ENCODE data around the gene HRH2. TPM values are rescaled to one million over a fixed set of nuclear protein-coding genes. Genes with fewer than 3 reads are reported as not detected.

Gene HRH2
- total RNA-seq, 2 experiments from 2014 or later = 8.7 to 10.0 TPM

DNA sequence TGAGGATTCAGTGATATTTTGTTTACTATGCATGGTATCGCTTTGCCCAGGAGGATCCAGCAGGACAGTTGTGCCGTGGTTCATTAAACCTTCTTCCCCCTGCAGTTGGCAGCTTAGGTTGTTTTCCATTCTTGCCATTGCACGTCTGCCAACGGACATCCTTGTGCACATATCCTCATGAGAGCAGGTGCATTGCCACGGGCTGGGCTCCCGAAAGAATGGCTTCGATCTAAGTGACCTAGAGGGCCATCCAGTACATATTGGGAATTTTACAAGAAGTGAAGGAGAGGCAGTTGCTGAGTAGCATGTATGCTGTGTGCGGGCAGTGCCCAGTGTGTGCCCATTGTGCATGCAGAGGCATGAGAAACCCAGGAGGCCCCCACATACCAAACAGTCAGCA lies 22.1 kb downstream of the HRH2 start:
- CTCF ChIA-PET = no interaction called here
- no peaks in the 10 kb centered on the region for H3K9me3 Mint-ChIP-seq
- DNase-seq = no peak
- peaks cover 55% of the 10 kb centered on the region for H3K4me1 Mint-ChIP-seq (ENCODE audit: low read depth)
- H3K4me3 Mint-ChIP-seq = no peak overlapping the region
- H3K27ac Mint-ChIP-seq = no peak overlapping the region
- H3K36me3 Mint-ChIP-seq (ENCODE audit: low read depth) = peaks cover 9% of the 10 kb centered on the region
- no peaks in the 10 kb centered on the region for H3K27me3 Mint-ChIP-seq (ENCODE audit: low read depth)
- intact Hi-C loops (cut with micrococcal nuclease) = no loop called here

DNA sequence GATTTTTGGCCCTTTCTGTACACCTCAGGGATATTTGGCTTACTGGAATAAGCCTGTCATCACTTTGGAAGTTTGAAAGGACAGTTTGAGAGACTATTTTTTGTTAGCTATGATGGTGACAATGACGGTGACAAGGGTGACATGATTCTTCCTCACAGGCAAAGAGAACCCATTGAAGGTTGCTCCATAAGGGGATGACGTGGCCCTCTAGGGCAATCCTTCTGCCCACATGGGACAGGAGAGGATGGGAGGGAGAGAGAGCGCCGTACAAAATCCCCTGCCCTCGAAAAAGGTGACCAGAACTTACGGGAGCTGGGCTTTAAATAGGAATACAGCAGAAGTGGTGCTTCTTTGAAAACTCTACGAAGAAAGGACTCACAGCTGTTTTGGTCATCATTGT lies 22.6 kb downstream of the HRH2 start:
- H3K36me3 Mint-ChIP-seq (ENCODE audit: low read depth) = peaks cover 10% of the 10 kb centered on the region
- H3K4me3 Mint-ChIP-seq = no peak overlapping the region
- no peaks in the 10 kb centered on the region for H3K9me3 Mint-ChIP-seq
- no peak for DNase-seq
- CTCF ChIA-PET = interaction anchor here (1.1 to 1.2 kb wide), 2 partner anchors 16 to 117 kb away, joined by 3 to 5 read pairs; no protein-coding TSS in a partner anchor
- no peaks in the 10 kb centered on the region for H3K27me3 Mint-ChIP-seq (ENCODE audit: low read depth)
- intact Hi-C loops (cut with micrococcal nuclease) = no loop called here
- H3K27ac Mint-ChIP-seq = no peak overlapping the region
- H3K4me1 Mint-ChIP-seq (ENCODE audit: low read depth) = peaks cover 55% of the 10 kb centered on the region

DNA sequence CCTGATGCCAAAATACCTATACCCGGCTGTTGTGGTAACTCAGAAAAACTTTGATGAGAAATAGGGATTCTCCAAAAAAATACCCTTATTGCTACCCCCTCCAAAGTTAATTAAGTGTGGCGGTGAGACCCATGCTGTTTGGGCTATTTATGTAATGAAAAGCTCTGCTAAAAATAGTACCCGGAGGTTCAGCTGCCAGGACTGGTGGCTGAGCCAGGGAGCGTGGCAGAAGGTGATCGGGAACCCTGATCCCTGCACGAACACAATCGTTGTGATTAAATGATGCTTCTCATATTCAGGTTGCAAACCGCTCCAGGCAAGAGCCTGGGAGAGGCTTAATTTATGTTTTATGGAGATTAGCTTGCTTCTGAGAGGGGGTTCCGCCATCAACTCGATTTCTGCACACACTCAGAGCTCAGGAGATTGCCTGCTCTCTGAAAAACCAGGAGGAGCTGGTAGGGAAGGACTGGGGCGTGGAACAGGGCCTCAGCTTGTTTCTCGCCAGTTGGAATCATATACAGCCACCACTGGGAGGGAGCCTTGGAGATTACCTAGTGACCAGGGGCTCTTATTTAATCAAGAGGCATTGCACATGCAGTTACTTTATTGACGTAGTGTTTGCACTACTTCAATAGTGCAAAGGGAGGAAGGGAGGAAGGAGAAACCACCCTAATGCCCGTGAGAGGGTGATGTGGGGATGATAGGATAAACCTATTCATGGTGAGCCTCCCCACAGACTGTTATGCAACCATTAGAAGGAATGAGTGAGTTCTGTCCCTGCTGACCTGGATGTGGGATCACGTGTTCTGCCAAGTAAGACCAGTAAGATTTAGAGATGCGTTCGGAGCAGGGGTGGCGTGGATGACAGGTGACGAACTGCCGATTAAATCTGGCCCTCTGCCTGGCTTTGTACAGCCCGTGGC lies 23.4 kb downstream of the HRH2 start:
- Mint-ChIP-seq H3K27me3 (ENCODE audit: low read depth) (no peaks in the 10 kb centered on the region), H3K4me3 (no peak overlapping the region), H3K4me1 (ENCODE audit: low read depth) (peaks cover 47% of the 10 kb centered on the region), H3K27ac (no peak overlapping the region), H3K9me3 (no peaks in the 10 kb centered on the region), H3K36me3 (ENCODE audit: low read depth) (peaks cover 13% of the 10 kb centered on the region)
- no peak for DNase-seq
- CTCF ChIA-PET = interaction anchor here (0.7 to 1.2 kb wide), 3 partner anchors 15 to 116 kb away, joined by 3 to 5 read pairs (median 3); no protein-coding TSS in a partner anchor
- intact Hi-C loops (cut with micrococcal nuclease) = no loop called here

DNA sequence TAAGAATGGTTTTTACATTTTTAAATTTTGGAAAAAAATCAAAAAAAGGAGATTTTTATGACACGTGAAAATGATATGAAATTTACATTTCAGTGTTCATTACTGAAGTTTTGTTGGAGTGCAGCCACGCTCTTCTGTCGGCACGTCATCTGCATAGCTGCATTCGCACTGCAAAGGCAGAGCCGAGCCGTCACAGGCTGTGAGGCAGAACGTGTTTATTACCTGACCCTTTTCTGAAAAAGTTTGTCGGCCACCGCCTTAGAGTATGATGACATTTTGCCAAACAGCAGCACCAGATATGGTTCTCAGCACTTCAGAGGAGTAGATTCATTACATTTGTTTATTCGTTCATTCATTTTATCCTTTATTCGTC lies 24.1 kb downstream of the HRH2 start:
- no peak for DNase-seq
- H3K27ac Mint-ChIP-seq = no peak overlapping the region
- no peaks in the 10 kb centered on the region for H3K9me3 Mint-ChIP-seq
- peaks cover 13% of the 10 kb centered on the region for H3K36me3 Mint-ChIP-seq (ENCODE audit: low read depth)
- CTCF ChIA-PET = interaction anchor here (0.7 kb wide), 1 partner anchor 16 kb away, joined by 3 read pairs; no protein-coding TSS in a partner anchor
- no peaks in the 10 kb centered on the region for H3K27me3 Mint-ChIP-seq (ENCODE audit: low read depth)
- H3K4me3 Mint-ChIP-seq = no peak overlapping the region
- intact Hi-C loops (cut with micrococcal nuclease) = no loop called here
- H3K4me1 Mint-ChIP-seq (ENCODE audit: low read depth) = peaks cover 42% of the 10 kb centered on the region

DNA sequence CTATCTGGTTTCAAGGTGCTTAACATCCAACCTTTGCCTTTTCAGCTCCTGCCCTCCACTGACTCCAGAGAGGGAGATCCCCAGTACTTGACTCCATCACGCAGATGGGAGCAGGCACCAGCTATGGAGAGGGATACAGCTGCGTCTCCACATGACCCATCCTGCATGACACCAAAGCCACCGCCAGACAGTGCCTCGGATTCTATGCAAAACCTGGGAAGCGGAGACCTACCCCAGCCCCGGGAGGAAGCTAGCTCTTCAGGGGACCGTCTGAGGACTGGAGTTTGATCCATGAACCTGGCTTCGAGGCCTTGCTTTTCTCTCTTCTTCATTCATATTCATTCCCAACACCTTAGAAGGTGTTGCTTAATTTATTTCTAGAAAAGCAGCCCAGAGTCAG lies 24.8 kb downstream of the HRH2 start:
- CTCF ChIA-PET = interaction anchor here (0.6 kb wide), 2 partner anchors 36 to 47 kb away, joined by 3 read pairs; no protein-coding TSS in a partner anchor
- Mint-ChIP-seq H3K36me3 (ENCODE audit: low read depth) (peaks cover 13% of the 10 kb centered on the region), H3K27ac (no peak overlapping the region), H3K4me1 (ENCODE audit: low read depth) (peaks cover 35% of the 10 kb centered on the region), H3K9me3 (no peaks in the 10 kb centered on the region), H3K4me3 (no peak overlapping the region), H3K27me3 (ENCODE audit: low read depth) (no peaks in the 10 kb centered on the region)
- intact Hi-C loops (cut with micrococcal nuclease) = no loop called here
- DNase-seq = no peak

DNA sequence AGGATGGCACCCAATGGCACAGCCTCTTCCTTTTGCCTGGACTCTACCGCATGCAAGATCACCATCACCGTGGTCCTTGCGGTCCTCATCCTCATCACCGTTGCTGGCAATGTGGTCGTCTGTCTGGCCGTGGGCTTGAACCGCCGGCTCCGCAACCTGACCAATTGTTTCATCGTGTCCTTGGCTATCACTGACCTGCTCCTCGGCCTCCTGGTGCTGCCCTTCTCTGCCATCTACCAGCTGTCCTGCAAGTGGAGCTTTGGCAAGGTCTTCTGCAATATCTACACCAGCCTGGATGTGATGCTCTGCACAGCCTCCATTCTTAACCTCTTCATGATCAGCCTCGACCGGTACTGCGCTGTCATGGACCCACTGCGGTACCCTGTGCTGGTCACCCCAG lies 25.4 kb downstream of the HRH2 start:
- DNase-seq = no peak
- intact Hi-C loops (cut with micrococcal nuclease) = no loop called here
- peaks cover 13% of the 10 kb centered on the region for H3K36me3 Mint-ChIP-seq (ENCODE audit: low read depth)
- no peak overlapping the region for H3K4me3 Mint-ChIP-seq
- H3K9me3 Mint-ChIP-seq = no peaks in the 10 kb centered on the region
- H3K27me3 Mint-ChIP-seq (ENCODE audit: low read depth) = no peaks in the 10 kb centered on the region
- CTCF ChIA-PET = interaction anchor here (0.6 to 1.2 kb wide), 4 partner anchors 11 to 47 kb away, joined by 3 read pairs; no protein-coding TSS in a partner anchor
- H3K27ac Mint-ChIP-seq = no peak overlapping the region
- H3K4me1 Mint-ChIP-seq (ENCODE audit: low read depth) = peaks cover 33% of the 10 kb centered on the region

DNA sequence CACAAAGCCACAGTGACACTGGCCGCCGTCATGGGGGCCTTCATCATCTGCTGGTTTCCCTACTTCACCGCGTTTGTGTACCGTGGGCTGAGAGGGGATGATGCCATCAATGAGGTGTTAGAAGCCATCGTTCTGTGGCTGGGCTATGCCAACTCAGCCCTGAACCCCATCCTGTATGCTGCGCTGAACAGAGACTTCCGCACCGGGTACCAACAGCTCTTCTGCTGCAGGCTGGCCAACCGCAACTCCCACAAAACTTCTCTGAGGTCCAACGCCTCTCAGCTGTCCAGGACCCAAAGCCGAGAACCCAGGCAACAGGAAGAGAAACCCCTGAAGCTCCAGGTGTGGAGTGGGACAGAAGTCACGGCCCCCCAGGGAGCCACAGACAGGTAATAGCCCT lies 26.1 kb downstream of the HRH2 start:
- H3K27me3 Mint-ChIP-seq (ENCODE audit: low read depth) = no peaks in the 10 kb centered on the region

DNA sequence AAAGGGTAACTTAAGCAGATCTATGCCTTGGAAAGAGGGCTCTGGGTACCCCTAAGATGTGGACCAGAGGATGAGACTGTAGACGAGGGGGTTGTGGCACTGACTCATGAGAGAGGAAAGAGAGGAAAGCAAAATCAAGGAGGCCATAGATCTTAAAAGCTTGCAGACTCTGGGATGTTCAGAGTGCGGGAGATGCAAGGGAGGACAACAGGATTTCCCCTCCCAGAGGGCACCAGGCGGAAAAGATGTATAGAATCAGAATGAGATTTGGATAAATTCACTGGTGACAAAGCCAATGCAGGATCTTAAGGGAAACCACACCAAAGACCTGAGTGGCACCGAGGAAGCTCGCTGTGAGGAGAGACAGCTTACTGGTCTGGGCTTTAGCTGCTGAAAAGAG lies 27.1 kb downstream of the HRH2 start:
- Mint-ChIP-seq H3K9me3 (no peaks in the 10 kb centered on the region), H3K36me3 (ENCODE audit: low read depth) (peaks cover 13% of the 10 kb centered on the region), H3K4me3 (no peak overlapping the region), H3K4me1 (ENCODE audit: low read depth) (peaks cover 37% of the 10 kb centered on the region), H3K27ac (no peak overlapping the region), H3K27me3 (ENCODE audit: low read depth) (no peaks in the 10 kb centered on the region)
- no peak for DNase-seq
- intact Hi-C loops (cut with micrococcal nuclease) = no loop called here
- CTCF ChIA-PET = interaction anchor here (0.5 to 1.8 kb wide), 6 partner anchors 11 to 151 kb away, joined by 3 to 6 read pairs (median 4); no protein-coding TSS in a partner anchor

More for the DNA sequence above, 26.1 kb downstream of the HRH2 start:
- no peak overlapping the region for H3K4me3 Mint-ChIP-seq
- intact Hi-C loops (cut with micrococcal nuclease) = no loop called here
- H3K27ac Mint-ChIP-seq = no peak overlapping the region
- H3K4me1 Mint-ChIP-seq (ENCODE audit: low read depth) = peaks cover 34% of the 10 kb centered on the region
- H3K9me3 Mint-ChIP-seq = no peaks in the 10 kb centered on the region
- DNase-seq = no peak
- H3K36me3 Mint-ChIP-seq (ENCODE audit: low read depth) = peaks cover 13% of the 10 kb centered on the region
- CTCF ChIA-PET = interaction anchor here (0.6 to 1.2 kb wide), 5 partner anchors 10 to 30 kb away, joined by 3 read pairs; no protein-coding TSS in a partner anchor

DNA sequence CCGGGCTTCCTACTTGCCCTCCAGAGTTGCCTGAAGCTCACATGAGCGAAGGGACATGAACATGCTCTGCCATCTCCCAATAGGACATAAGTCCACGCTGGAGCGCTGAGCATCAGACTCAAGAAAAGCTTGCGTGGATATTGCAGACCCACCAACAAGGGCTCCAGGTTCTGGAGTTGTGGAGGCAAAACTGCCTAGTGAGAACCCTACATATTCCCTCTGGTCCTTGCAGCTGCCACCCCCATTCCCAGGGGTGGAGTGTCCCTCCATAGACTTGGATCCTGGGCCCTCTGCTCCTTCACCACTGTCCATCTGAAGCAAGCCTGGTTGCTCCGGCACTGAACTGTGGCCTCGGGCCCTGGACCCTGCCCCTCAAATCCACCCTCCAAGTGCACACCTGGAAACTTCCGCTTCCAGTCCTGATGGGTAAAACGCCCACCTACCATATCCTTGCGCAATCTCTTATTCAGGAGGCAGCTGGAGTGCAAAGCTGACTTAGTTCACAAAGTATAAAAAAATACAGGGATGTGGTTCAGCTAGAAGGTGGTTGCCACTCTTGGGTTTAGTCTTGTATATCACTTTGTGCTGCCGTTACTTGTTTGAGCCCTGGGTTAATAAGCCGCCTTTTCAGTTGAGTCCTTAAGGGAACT lies 28.0 kb downstream of the HRH2 start:
- intact Hi-C loops (cut with micrococcal nuclease) = no loop called here
- Mint-ChIP-seq H3K27ac (no peak overlapping the region), H3K36me3 (ENCODE audit: low read depth) (peaks cover 13% of the 10 kb centered on the region), H3K4me3 (no peak overlapping the region), H3K27me3 (ENCODE audit: low read depth) (no peaks in the 10 kb centered on the region), H3K4me1 (ENCODE audit: low read depth) (peaks cover 42% of the 10 kb centered on the region), H3K9me3 (no peaks in the 10 kb centered on the region)
- CTCF ChIA-PET = interaction anchor here (0.7 to 1.8 kb wide), 4 partner anchors 10 to 152 kb away, joined by 3 to 6 read pairs (median 5); no protein-coding TSS in a partner anchor
- no peak for DNase-seq

DNA sequence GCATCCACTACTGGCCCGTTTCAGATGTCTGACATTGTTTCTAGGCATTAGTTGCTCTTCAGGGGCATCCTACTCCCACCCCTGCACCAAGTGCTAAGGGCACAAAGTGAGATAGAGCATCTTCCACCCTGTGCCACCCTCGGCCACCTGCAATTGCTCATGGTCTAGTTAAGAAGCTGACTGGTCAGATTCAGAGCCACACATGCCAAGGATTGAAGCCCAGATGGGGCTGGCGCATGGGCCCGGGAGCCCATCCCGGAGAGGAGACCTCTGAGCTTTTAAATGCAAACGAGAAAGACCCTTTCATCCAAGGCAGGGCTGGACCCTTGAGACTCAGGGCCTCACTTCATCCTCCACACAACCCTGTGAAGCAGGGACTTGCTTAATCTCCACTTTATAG lies 28.5 kb downstream of the HRH2 start:
- CTCF ChIA-PET = interaction anchor here (1.8 kb wide), 2 partner anchors 32 to 152 kb away, joined by 6 to 7 read pairs; no protein-coding TSS in a partner anchor
- no peak overlapping the region for H3K4me3 Mint-ChIP-seq
- no peak for DNase-seq
- no peaks in the 10 kb centered on the region for H3K9me3 Mint-ChIP-seq
- no peaks in the 10 kb centered on the region for H3K27me3 Mint-ChIP-seq (ENCODE audit: low read depth)
- H3K4me1 Mint-ChIP-seq (ENCODE audit: low read depth) = peaks cover 45% of the 10 kb centered on the region
- H3K27ac Mint-ChIP-seq = no peak overlapping the region
- peaks cover 13% of the 10 kb centered on the region for H3K36me3 Mint-ChIP-seq (ENCODE audit: low read depth)
- intact Hi-C loops (cut with micrococcal nuclease) = no loop called here

DNA sequence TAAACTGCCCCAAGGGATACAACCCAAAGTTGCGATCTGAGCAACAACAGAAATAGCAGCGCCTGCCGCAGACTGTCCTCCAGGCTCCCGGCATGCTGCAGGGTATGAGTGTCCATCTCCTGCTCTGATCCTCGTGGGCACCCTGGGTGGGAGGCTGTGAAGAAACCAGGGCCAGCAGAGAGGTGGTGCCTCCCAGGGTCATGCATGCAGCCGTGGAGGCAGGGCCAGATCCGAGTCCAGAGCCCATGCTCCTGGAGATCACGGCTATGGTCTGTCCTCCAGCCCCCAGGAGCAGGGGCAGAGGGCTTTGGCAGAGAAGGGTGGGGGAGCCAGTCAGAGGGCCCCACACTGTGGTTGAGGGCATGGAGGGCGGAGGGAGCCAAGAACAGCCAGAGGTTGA lies 29.0 kb downstream of the HRH2 start:
- DNase-seq = no peak
- CTCF ChIA-PET = interaction anchor here (1.8 kb wide), 2 partner anchors 32 to 153 kb away, joined by 6 to 7 read pairs; no protein-coding TSS in a partner anchor
- peaks cover 13% of the 10 kb centered on the region for H3K36me3 Mint-ChIP-seq (ENCODE audit: low read depth)
- H3K4me1 Mint-ChIP-seq (ENCODE audit: low read depth) = peaks cover 44% of the 10 kb centered on the region
- H3K9me3 Mint-ChIP-seq = no peaks in the 10 kb centered on the region
- intact Hi-C loops (cut with micrococcal nuclease) = no loop called here
- no peaks in the 10 kb centered on the region for H3K27me3 Mint-ChIP-seq (ENCODE audit: low read depth)
- H3K4me3 Mint-ChIP-seq = no peak overlapping the region
- no peak overlapping the region for H3K27ac Mint-ChIP-seq

DNA sequence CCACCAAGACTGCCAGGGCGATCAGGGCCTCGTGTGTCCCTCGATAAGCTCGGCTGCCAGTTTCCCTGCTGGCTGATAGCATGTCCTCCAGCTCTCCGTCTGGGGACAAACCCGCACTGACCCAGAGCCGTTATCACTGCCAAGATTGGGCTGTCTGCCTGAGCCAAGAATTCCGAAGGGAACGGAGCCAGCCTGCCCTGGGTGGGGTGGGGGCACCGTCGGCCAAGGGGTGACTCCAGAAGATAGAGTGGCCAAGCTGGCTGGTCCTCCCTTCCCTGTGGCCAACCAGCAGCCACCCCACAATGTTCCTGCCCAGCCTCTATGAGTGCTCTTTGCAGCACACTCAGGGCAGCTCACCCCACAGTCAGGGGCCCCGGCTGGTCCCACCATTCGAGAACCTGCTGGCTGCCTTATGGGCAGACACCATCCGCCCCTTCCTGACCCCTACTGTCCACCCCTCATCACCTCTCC lies 29.4 kb downstream of the HRH2 start:
- no peak overlapping the region for H3K4me3 Mint-ChIP-seq
- intact Hi-C loops (cut with micrococcal nuclease) = no loop called here
- no peak overlapping the region for H3K27ac Mint-ChIP-seq
- no peaks in the 10 kb centered on the region for H3K9me3 Mint-ChIP-seq
- peaks cover 13% of the 10 kb centered on the region for H3K36me3 Mint-ChIP-seq (ENCODE audit: low read depth)
- CTCF ChIA-PET = interaction anchor here (1.2 to 1.8 kb wide), 2 partner anchors 31 to 153 kb away, joined by 5 to 7 read pairs; no protein-coding TSS in a partner anchor
- H3K4me1 Mint-ChIP-seq (ENCODE audit: low read depth) = peaks cover 44% of the 10 kb centered on the region
- H3K27me3 Mint-ChIP-seq (ENCODE audit: low read depth) = no peaks in the 10 kb centered on the region
- DNase-seq = no peak

Data from activated naive CD4-positive, alpha-beta T cell treated with anti-CD3 and anti-CD28 coated beads for 36 hours (primary cell).